DND-41 (cell line): ENCODE data around the gene DIS3L2.

Experiments
- CTCF ChIP-seq: IDR thresholded peaks from 2 replicates; pipeline ENCODE4 v1.5.1; 2012; ENCODE audit warnings: borderline replicate concordance, low read length, moderate library complexity, mild to moderate bottlenecking; ENCODE audit not compliant: poor library complexity, severe bottlenecking; ENCODE audit errors: extremely low read depth
- EZH2 ChIP-seq: IDR thresholded peaks from 3 replicates; pipeline ENCODE4 v1.6.1; 2012; ENCODE audit warnings: borderline replicate concordance, low read depth, mild to moderate bottlenecking, moderate library complexity, low read length, inconsistent platforms; ENCODE audit not compliant: severe bottlenecking

GRCh38 chr2:232200195-232200594 is 238.7 kb downstream of the DIS3L2 start:
- no peak for TF ChIP-seq CTCF
- no peak for TF ChIP-seq EZH2
